Jurkat, Clone E6-1 (cell line): ENCODE measurements around the gene ZSWIM5.
"Not testable (repeated sequence)": the region's sequence is repeated elsewhere in the genome, so short reads cannot be mapped to it uniquely, and the experiment has no call there.

Experiments used
- DNase-seq: peaks from one replicate; pipeline ENCODE4 v3.0.0-alpha.2; 2011; ENCODE audit warnings: low read depth, low spot score
- H3K4me3 ChIP-seq: 2 replicates; pipeline ENCODE4 v1.5.1; 2011; ENCODE audit warnings: mild to moderate bottlenecking, low read length, control low read depth, moderate library complexity

ZSWIM5 gene

DNA sequence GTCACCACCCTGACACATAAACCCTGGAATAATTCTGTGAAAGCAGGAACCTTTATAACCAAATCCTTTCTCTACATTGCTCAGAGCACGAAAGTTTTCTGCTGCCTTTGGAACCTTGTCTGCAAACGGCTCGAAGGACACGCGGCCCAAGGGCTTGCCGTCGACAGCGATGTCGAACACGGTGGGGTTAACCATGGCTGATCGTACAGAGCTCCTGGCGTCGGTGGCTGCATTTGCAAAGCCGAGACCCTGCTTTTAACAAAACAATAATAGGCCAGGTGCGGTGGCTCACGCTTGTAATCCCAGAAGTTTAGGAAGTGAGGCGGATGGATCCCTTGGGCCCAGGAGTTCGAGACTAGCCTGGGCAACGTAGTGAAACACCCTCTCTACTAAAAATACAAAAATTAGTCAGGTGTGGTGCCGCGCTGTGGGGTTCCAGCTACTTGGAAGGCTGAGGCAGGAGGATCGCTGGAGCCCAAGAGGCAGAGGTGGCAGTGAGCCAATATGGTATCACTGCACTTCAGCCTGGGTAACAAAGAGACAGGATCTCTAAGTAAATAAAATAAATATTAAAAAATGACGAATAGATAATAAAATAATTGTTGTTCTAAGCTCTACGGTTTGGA lies 217.8 kb downstream of the ZSWIM5 start:
- H3K4me3 ChIP-seq: no peak overlapping the region
- DNase-seq: no peak

DNA sequence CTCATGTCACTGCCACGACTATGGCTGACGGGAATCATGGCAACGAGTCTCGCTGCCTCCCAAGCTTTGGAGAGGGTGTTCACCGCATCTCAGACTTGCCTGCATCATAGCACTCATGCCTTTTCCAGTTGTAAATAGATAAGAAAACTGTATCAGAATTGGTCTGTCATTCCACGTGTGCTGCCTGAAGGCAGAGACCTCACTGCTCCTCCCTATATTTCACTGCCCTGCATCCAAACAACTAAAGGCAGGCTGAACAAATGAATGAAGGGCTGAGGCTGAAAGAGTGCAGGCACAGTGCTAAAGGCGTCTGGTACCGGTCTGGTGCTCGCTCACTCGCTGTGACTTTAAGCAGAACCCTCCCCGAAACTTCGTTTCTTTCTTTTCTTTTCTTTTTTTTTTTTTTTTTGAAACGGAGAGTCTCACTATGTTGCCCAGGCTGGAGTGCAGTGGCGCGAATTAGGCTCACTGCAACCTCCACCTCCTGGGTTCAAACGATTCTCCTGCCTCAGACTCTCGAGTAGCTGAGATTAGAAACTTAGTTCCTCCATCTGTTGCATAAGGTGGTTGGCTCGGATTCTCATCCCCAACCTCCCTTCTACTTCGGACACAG lies 220.6 kb downstream of the ZSWIM5 start:
- peak overlapping the region; percentile 97 for H3K4me3 ChIP-seq
- DNase-seq: no peak

DNA sequence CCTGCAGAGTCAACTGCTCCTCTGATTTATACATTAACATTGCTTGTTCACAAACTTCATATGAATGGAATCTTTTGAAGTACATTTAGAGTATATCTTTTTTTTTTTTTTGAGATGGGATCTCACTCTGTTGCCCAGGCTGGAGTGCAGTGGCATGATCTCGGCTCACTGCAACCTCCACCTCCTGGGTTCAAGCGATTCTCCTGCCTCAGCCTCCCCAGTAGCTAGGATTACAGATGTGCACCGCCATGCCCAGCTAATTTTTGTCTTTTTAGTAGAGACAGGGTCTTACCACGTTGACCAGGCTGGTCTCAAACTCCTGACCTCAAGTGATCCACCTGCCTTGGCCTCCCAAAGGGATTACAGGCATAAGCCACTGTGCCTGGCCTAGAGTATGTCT lies 229.0 kb downstream of the ZSWIM5 start:
- DNase-seq, H3K4me3 ChIP-seq: not testable (repeated sequence)

DNA sequence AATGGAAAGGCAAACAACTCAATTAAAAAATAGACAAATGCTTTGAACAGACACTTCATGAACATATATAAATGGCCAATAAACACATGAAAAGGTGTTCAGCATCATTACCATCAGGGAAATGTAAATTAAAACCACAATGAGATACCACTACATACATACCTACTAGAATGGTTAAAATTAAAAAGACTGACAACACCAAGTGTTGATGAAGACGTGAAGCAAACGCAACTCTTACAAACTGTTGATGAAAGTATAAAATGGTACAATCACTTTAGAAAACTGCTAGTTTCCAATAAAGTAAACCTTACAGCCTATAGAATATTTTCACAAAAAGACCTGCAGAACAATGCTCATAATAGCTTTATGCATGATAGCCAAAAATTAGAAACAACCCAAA lies 230.2 kb downstream of the ZSWIM5 start:
- no peak overlapping the region for H3K4me3 ChIP-seq
- DNase-seq: no peak

DNA sequence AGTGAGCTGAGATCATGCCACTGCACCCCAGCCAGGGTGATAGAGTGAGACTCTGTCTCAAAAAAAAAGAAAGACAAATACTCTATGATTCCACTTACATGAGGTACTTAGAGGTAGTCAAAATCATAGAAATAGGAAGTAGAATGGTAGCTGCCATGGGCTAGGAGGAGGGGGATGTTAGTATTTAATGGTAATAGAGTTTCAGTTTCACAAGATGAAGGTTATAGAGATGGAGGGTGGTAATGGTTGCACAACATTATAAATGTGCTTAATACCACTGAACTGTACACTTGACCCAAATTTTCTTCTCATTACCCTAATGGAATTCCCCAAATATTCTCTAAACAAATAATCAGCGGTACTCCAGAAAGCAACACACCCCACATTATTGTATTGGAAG lies 232.8 kb downstream of the ZSWIM5 start:
- no peak overlapping the region for H3K4me3 ChIP-seq

DNA sequence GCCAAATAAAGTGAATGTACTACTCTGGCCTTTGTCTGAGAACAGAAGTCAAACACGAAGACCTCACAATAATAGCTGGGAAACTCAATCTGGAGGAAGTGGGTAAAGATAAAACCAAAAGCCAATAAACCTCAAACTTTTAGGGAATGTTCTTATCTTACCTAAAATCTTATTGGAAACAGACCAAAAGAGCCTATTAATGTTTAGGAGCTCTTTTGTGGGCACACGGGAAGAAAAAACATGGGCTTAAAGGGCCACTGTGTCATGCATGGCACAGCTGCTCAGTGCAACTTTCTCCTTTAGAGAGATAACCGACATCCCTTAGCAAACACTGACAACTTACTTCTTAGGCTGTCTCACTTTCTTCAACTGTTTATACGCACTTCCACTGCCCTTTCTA lies 236.1 kb downstream of the ZSWIM5 start:
- peak; percentile 44 for DNase-seq

More for the DNA sequence above, 232.8 kb downstream of the ZSWIM5 start:
- no peak for DNase-seq

More for the DNA sequence above, 236.1 kb downstream of the ZSWIM5 start:
- H3K4me3 ChIP-seq: no peak overlapping the region
